SH-SY5Y (cell line): ENCODE data around the gene PRDM15.

Source experiments
- GATA2 ChIP-seq: IDR thresholded peaks from 2 replicates; pipeline ENCODE4 v1.6.1; 2011; ENCODE audit warnings: mild to moderate bottlenecking, low read depth, low read length
- GATA3 ChIP-seq: IDR thresholded peaks from 2 replicates; pipeline ENCODE4 v1.6.1; 2011; ENCODE audit warnings: low read depth, mild to moderate bottlenecking, low read length, moderate library complexity

- TF ChIP-seq GATA2 (no peak), GATA3 (no peak)
These were observed 123.7 kb downstream of the PRDM15 start for GRCh38 chr21:41755258-41755933.
